OCI-LY1 (cell line): ENCODE data around the gene COX6A2.

ENCODE experiments used
- H2AFZ ChIP-seq: fragments of 200-600 bp; sonication (generic), shearing (Covaris generic); 2 replicates; pipeline ENCODE4 v1.6.0; 2014; ENCODE audit warnings: antibody characterized with exemption, mild to moderate bottlenecking, low read length
- H3F3A ChIP-seq: fragments of 200-600 bp; sonication (generic), shearing (Covaris generic); 2 replicates; pipeline ENCODE4 v1.6.0; 2014; ENCODE audit warnings: mild to moderate bottlenecking, antibody characterized with exemption, low read length, moderate library complexity; ENCODE audit not compliant: insufficient read depth
- H3K27ac ChIP-seq: fragments of 200-600 bp; sonication (generic); 2 replicates; pipeline ENCODE4 v1.5.1; 2014; ENCODE audit warnings: low read length, mixed run types, mild to moderate bottlenecking, low read depth; ENCODE audit not compliant: poor library complexity, severe bottlenecking
- H3K27me3 ChIP-seq: fragments of 200-600 bp; sonication (generic); 2 replicates; pipeline ENCODE4 v1.6.0; 2014; ENCODE audit warnings: antibody characterized with exemption, mild to moderate bottlenecking, low read length, moderate library complexity; ENCODE audit not compliant: insufficient read depth
- H3K36me3 ChIP-seq: fragments of 200-600 bp; sonication (generic); 2 replicates; pipeline ENCODE4 v1.6.1; 2014; ENCODE audit warnings: mild to moderate bottlenecking, antibody characterized with exemption, low read length, moderate library complexity, mixed read lengths; ENCODE audit not compliant: insufficient read depth
- H3K4me1 ChIP-seq: fragments of 200-600 bp; sonication (generic); 2 replicates; pipeline ENCODE4 v1.5.1; 2014; ENCODE audit warnings: mild to moderate bottlenecking, low read length, moderate library complexity; ENCODE audit not compliant: insufficient read depth, severe bottlenecking
- H3K4me2 ChIP-seq: fragments of 200-600 bp; sonication (generic), shearing (Covaris generic); 2 replicates; pipeline ENCODE4 v1.6.1; 2014; ENCODE audit warnings: low read length
- H3K4me3 ChIP-seq: fragments of 200-600 bp; sonication (generic); 2 replicates; pipeline ENCODE4 v1.5.1; 2014; ENCODE audit warnings: low read length, low read depth, mild to moderate bottlenecking, mixed read lengths; ENCODE audit not compliant: poor library complexity, severe bottlenecking
- H3K79me2 ChIP-seq: fragments of 200-600 bp; shearing (Covaris generic); 2 replicates; pipeline ENCODE4 v1.6.1; 2016; ENCODE audit warnings: mixed run types, low read length, mixed read lengths; ENCODE audit not compliant: insufficient read depth
- H3K9ac ChIP-seq: fragments of 200-600 bp; sonication (generic), shearing (Covaris generic); 2 replicates; pipeline ENCODE4 v1.6.1; 2014; ENCODE audit warnings: mild to moderate bottlenecking, low read length, mixed read lengths
- H3K9me2 ChIP-seq: fragments of 200-600 bp; sonication (generic), shearing (Covaris generic); 2 replicates; pipeline ENCODE4 v1.6.1; 2014; ENCODE audit warnings: low read depth, mild to moderate bottlenecking, low read length, mixed read lengths
- H3K9me3 ChIP-seq: fragments of 200-600 bp; shearing (Covaris generic); 2 replicates; pipeline ENCODE4 v1.6.1; 2014; ENCODE audit warnings: low read length, mixed read lengths
- H4K20me1 ChIP-seq: fragments of 200-600 bp; sonication (generic), shearing (Covaris generic); 2 replicates; pipeline ENCODE4 v1.6.0; 2016; ENCODE audit warnings: mild to moderate bottlenecking, low read length; ENCODE audit not compliant: insufficient read depth
- EZH2 ChIP-seq: fragments of 200-600 bp; sonication (generic), shearing (Covaris generic); IDR thresholded peaks from 2 replicates; pipeline ENCODE4 v1.8.0; 2017; ENCODE audit warnings: borderline replicate concordance, mixed run types, mild to moderate bottlenecking, antibody characterized with exemption, low read length, moderate library complexity, mixed read lengths
- TF ChIP-seq, protein P1 (sequence below): fragments of 200-600 bp; sonication (generic), shearing (Covaris generic); IDR thresholded peaks from 2 replicates; pipeline ENCODE4 v1.5.1; 2017; ENCODE audit warnings: mild to moderate bottlenecking, antibody characterized with exemption, low read length, moderate library complexity, mixed read lengths

Gene COX6A2

GRCh38 chr16:31474173-31474714 lies 46.1 kb upstream of the COX6A2 start:
- Histone ChIP-seq H3K36me3 (no peaks in the 10 kb centered on the region), H4K20me1 (no peaks in the 10 kb centered on the region), H3K27me3 (peaks cover 4% of the 10 kb centered on the region; the same call in 1 of the 2 replicates), H3K9me3 (no peaks in the 10 kb centered on the region), H3K4me3 (no peak overlapping the region), H2AFZ (no peak overlapping the region), H3K27ac (no peak overlapping the region), H3K79me2 (no peaks in the 10 kb centered on the region), H3K9me2 (no peaks in the 10 kb centered on the region), H3K4me1 (peaks cover 6% of the 10 kb centered on the region), H3K9ac (no peak overlapping the region), H3F3A (no peaks in the 10 kb centered on the region), H3K4me2 (no peak overlapping the region)
- no peak for TF ChIP-seq EZH2
- TF ChIP-seq, protein P1, sequence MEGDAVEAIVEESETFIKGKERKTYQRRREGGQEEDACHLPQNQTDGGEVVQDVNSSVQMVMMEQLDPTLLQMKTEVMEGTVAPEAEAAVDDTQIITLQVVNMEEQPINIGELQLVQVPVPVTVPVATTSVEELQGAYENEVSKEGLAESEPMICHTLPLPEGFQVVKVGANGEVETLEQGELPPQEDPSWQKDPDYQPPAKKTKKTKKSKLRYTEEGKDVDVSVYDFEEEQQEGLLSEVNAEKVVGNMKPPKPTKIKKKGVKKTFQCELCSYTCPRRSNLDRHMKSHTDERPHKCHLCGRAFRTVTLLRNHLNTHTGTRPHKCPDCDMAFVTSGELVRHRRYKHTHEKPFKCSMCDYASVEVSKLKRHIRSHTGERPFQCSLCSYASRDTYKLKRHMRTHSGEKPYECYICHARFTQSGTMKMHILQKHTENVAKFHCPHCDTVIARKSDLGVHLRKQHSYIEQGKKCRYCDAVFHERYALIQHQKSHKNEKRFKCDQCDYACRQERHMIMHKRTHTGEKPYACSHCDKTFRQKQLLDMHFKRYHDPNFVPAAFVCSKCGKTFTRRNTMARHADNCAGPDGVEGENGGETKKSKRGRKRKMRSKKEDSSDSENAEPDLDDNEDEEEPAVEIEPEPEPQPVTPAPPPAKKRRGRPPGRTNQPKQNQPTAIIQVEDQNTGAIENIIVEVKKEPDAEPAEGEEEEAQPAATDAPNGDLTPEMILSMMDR: no peak

- Histone ChIP-seq H3K27me3 (peaks cover 4% of the 10 kb centered on the region; the same call in 1 of the 2 replicates), H3K4me1 (peaks cover 6% of the 10 kb centered on the region), H2AFZ (no peak overlapping the region), H3K9ac (no peak overlapping the region), H3K9me3 (no peaks in the 10 kb centered on the region), H3F3A (no peaks in the 10 kb centered on the region), H3K4me3 (no peak overlapping the region), H3K9me2 (no peaks in the 10 kb centered on the region), H4K20me1 (no peaks in the 10 kb centered on the region), H3K36me3 (no peaks in the 10 kb centered on the region), H3K4me2 (no peak overlapping the region), H3K79me2 (no peaks in the 10 kb centered on the region), H3K27ac (no peak overlapping the region)
- TF ChIP-seq, protein P1: no peak
- no peak for TF ChIP-seq EZH2
These were observed 45.3 kb upstream of the COX6A2 start for GRCh38 chr16:31473264-31473984.

DNA sequence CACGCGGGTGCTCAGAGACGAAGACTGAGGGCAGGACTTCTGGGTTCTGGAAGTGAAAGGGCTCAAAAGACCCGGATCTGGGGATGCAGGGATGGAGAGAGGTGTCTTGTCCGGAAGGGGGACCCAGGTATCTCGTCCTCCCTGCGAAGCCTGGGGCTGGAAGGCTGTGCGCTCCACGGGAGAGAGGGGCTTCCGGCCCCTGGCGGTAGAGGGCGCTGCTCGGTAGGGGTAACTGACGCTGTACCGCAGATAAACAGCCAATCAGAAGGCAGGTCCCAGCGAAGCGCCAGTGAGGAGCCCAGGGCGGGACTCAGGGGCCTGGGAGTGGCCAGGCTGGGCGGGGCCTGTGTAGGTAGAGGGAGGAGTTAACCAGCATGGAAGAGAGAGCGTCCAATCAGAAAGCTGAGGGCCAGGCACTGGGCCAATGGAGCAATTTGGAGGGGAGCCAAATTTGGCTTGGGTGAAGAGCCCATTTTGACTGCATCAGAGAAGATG lies 44.6 kb upstream of the COX6A2 start:
- no peak overlapping the region for H3K27ac ChIP-seq
- no peak overlapping the region for H2AFZ ChIP-seq
- H4K20me1 ChIP-seq: no peaks in the 10 kb centered on the region
- H3K27me3 ChIP-seq: peaks cover 3% of the 10 kb centered on the region; the same call in 1 of the 2 replicates
- H3K4me1 ChIP-seq: peaks cover 6% of the 10 kb centered on the region
- no peaks in the 10 kb centered on the region for H3K36me3 ChIP-seq
- H3K79me2 ChIP-seq: no peaks in the 10 kb centered on the region
- no peak overlapping the region for H3K4me2 ChIP-seq
- no peaks in the 10 kb centered on the region for H3K9me2 ChIP-seq
- H3K9ac ChIP-seq: no peak overlapping the region
- no peak for TF ChIP-seq EZH2
- TF ChIP-seq, protein P1: peak; percentile 34; the same call in 1 of the 2 replicates
- no peak overlapping the region for H3K4me3 ChIP-seq
- no peaks in the 10 kb centered on the region for H3K9me3 ChIP-seq
- H3F3A ChIP-seq: no peaks in the 10 kb centered on the region
